K562 (cell line): Measurements from ENCODE around the gene HSPB6. TPM values are rescaled to one million over a fixed set of nuclear protein-coding genes. Genes with fewer than 3 reads are reported as not detected.

ENCODE experiments used
- ADNP ChIP-seq: fragments of 200-800 bp; sonication (Bioruptor generic); IDR thresholded peaks from 2 replicates; pipeline ENCODE4 v1.6.1; 2016; ENCODE audit warnings: missing genetic modification characterization, missing compliant biosample characterization
- BDP1 ChIP-seq: IDR thresholded peaks from 3 replicates; pipeline ENCODE4 v1.6.1; 2011; ENCODE audit not compliant: insufficient read length, insufficient read depth
- CHCHD3 ChIP-seq: fragments of 250-450 bp; sonication (Bioruptor Pico); IDR thresholded peaks from 2 replicates; pipeline ENCODE4 v2.1.2; 2022; ENCODE audit warnings: mild to moderate bottlenecking
- CHD2 ChIP-seq: IDR thresholded peaks from 2 replicates; pipeline ENCODE4 v1.6.1; 2011; ENCODE audit warnings: low read depth, low read length
- EGR1 ChIP-seq: fragments of 450-650 bp; conservative IDR thresholded peaks from 2 replicates; pipeline ENCODE4 v1.6.1; 2017; ENCODE audit warnings: mild to moderate bottlenecking
- ETV1 ChIP-seq: fragments of 450-650 bp; conservative IDR thresholded peaks from 2 replicates; pipeline ENCODE4 v1.6.1; 2016; ENCODE audit warnings: missing genetic modification characterization, control low read depth, low read depth, missing compliant biosample characterization
- FOXP1 ChIP-seq: sonication (generic); formaldehyde crosslinking; IDR thresholded peaks from 2 replicates; pipeline ENCODE4 v1.8.0; 2022; ENCODE audit warnings: mild to moderate bottlenecking, missing genetic modification reagents
- GTF2F1 ChIP-seq: IDR thresholded peaks from 2 replicates; pipeline ENCODE4 v1.6.1; 2011; ENCODE audit warnings: low read depth, low read length, improper control_type of control experiment
- HCFC1 ChIP-seq: IDR thresholded peaks from 2 replicates; pipeline ENCODE4 v1.6.1; 2012; ENCODE audit warnings: low read depth, low read length, improper control_type of control experiment
- HDAC6 ChIP-seq: IDR thresholded peaks from 2 replicates; pipeline ENCODE4 v1.6.1; 2012; ENCODE audit warnings: low read depth, mild to moderate bottlenecking, control low read depth, inconsistent platforms, low read length, moderate library complexity
- KLF1 ChIP-seq: fragments of 450-650 bp; IDR thresholded peaks from 2 replicates; pipeline ENCODE4 v1.6.1; 2016; ENCODE audit warnings: missing genetic modification characterization, missing compliant biosample characterization
- MTA2 ChIP-seq: fragments of 450-650 bp; IDR thresholded peaks from 2 replicates; pipeline ENCODE4 v1.6.1; 2016; ENCODE audit warnings: low read depth
- RBM25 ChIP-seq: fragments of 200-400 bp; formaldehyde crosslinking; IDR thresholded peaks from 2 replicates; pipeline ENCODE4 v1.6.1; 2018; ENCODE audit warnings: low read length, low read depth, moderate library complexity; ENCODE audit not compliant: severe bottlenecking
- RFX5 ChIP-seq: IDR thresholded peaks from 2 replicates; pipeline ENCODE4 v1.6.1; 2011; ENCODE audit warnings: low read depth, mild to moderate bottlenecking, improper control_type of control experiment, low read length
- SMAD1 ChIP-seq: fragments of 150-350 bp; IDR thresholded peaks from 2 replicates; pipeline ENCODE4 v1.6.1; 2014; ENCODE audit warnings: low read length, low read depth; ENCODE audit not compliant: partially characterized antibody
- SP2 ChIP-seq: IDR thresholded peaks from 2 replicates; pipeline ENCODE4 v1.6.1; 2011; ENCODE audit warnings: mild to moderate bottlenecking, low read depth, low read length, moderate library complexity; ENCODE audit not compliant: poor library complexity, severe bottlenecking; ENCODE audit errors: extremely low read depth
- SRF ChIP-seq, 2 experiments: fragments of 250-450, 450-650 bp in 1 of 2; sonication (Bioruptor Pico) in 1 of 2; sonication (generic) in 1 of 2; formaldehyde crosslinking; IDR thresholded peaks; 2 replicates each; pipeline versions ENCODE4 v1.5.0 to v1.5.1; 2020 to 2022; ENCODE audit warnings: mild to moderate bottlenecking in 1 of 2, missing genetic modification reagents in 1 of 2
- ZKSCAN3 ChIP-seq: fragments of 250-450 bp; sonication (Bioruptor Pico); IDR thresholded peaks from 2 replicates; pipeline ENCODE4 v1.4.0; 2020
- ZNF146 ChIP-seq: IDR thresholded peaks from one replicate; pipeline ENCODE4 v1.6.1; 2018; ENCODE audit warnings: missing compliant biosample characterization; ENCODE audit not compliant: unreplicated experiment
- polyA plus RNA-seq, 8 experiments: library from polyadenylated mRNA; depleted of rRNA in 4 of 8; stranded (reverse) in 5 of 8; unstranded in 3 of 8; fragments of >200 nt; fragmentation: Nextera tagmentation in 2 of 8; fragmentation: Illumina TruSeq in 1 of 8; extraction: Ambion mirVana in 2 of 8; extraction: Trizol in 1 of 8; gene quantifications; 2 replicates each; pipeline versions ENCODE4 v1.2.1 to v1.2.3, GENCODE V29; 2011 to 2014; ENCODE audit warnings: inconsistent platforms in 1 of 8, missing spikeins in 1 of 8
- total RNA-seq, 7 experiments: library from RNA; depleted of rRNA in 6 of 7; stranded (reverse); fragments of >200 nt in 6 of 7; fragmentation: Illumina TruSeq in 2 of 7; extraction: Trizol in 2 of 7; gene quantifications; 2 replicates each; pipeline versions ENCODE4 v1.2.1 to v1.2.3, GENCODE V29; 2011 to 2021; ENCODE audit warnings: low replicate concordance in 1 of 7
- TF ChIP-seq, protein P1 (sequence below): IDR thresholded peaks from 3 replicates; pipeline ENCODE4 v1.6.1; 2011; ENCODE audit warnings: borderline replicate concordance, mild to moderate bottlenecking, moderate library complexity; ENCODE audit not compliant: insufficient read length; ENCODE audit errors: extremely low read depth
- TF ChIP-seq, protein P2 (sequence below): fragments of 450-650 bp; IDR thresholded peaks from 2 replicates; pipeline ENCODE4 v1.6.1; 2014; ENCODE audit warnings: low read depth, mild to moderate bottlenecking, moderate library complexity, borderline replicate concordance
- TF ChIP-seq, protein P3 (sequence below), 2 experiments: IDR thresholded peaks in 1 of 2; conservative IDR thresholded peaks in 1 of 2; 2 replicates each; pipeline ENCODE4 v1.6.1; 2016; ENCODE audit warnings: low read depth in 2 of 2, mild to moderate bottlenecking in 1 of 2, missing compliant biosample characterization in 1 of 2, missing genetic modification characterization in 1 of 2, moderate library complexity in 1 of 2

Gene HSPB6
- total and polyA plus RNA-seq, 9 of the 15 experiments (the other 6 are each of a cell fraction or from before 2014, with no cell fraction given): 0.55 TPM; not detected in 8

DNA sequence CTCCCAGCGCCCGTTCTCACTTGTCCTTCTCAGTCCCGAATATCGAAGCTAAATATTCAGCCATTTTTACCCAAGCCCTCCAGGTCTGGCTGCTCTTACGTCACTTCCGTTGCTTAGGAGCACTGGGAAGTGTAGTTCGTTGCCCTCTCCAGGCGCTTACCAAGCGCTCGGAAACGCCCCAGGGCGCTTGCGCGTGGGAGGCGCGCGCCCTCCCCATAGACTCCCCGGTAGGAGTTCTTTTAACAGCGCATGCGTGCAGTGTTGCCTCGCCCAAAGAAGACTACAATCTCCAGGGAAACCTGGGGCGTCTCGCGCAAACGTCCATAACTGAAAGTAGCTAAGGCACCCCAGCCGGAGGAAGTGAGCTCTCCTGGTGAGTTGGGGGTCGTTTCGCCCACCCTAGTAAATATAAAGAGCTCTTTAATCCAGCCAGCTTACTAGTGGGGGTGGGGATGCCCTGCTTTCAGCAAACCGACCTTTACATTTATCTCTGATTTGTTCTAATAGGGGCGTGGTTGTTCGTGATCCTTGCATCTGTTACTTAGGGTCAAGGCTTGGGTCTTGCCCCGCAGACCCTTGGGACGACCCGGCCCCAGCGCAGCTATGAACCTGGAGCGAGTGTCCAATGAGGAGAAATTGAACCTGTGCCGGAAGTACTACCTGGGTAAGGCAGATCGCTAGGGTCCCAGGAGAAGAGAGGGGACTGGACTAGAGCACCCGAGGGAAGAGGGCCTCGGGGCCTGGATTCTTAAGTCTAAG, 11.3 kb downstream of the HSPB6 start, which contains the start of the genes PSENEN and U2AF1L4 (continued):
- TF ChIP-seq, protein P1, sequence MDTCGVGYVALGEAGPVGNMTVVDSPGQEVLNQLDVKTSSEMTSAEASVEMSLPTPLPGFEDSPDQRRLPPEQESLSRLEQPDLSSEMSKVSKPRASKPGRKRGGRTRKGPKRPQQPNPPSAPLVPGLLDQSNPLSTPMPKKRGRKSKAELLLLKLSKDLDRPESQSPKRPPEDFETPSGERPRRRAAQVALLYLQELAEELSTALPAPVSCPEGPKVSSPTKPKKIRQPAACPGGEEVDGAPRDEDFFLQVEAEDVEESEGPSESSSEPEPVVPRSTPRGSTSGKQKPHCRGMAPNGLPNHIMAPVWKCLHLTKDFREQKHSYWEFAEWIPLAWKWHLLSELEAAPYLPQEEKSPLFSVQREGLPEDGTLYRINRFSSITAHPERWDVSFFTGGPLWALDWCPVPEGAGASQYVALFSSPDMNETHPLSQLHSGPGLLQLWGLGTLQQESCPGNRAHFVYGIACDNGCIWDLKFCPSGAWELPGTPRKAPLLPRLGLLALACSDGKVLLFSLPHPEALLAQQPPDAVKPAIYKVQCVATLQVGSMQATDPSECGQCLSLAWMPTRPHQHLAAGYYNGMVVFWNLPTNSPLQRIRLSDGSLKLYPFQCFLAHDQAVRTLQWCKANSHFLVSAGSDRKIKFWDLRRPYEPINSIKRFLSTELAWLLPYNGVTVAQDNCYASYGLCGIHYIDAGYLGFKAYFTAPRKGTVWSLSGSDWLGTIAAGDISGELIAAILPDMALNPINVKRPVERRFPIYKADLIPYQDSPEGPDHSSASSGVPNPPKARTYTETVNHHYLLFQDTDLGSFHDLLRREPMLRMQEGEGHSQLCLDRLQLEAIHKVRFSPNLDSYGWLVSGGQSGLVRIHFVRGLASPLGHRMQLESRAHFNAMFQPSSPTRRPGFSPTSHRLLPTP: no peak
- no peak for TF ChIP-seq RFX5
- TF ChIP-seq KLF1 (tag): no peak
- 0 out of 2 replicates have a peak, but pooled peaks have one; percentile 18 for TF ChIP-seq FOXP1 (CRISPR knock-in tag)
- peak; percentile 92 for TF ChIP-seq HCFC1
- TF ChIP-seq SMAD1: no peak
- peak; percentile 28; the same call in 1 of the 2 replicates for TF ChIP-seq CHD2
- TF ChIP-seq MTA2: no peak
- TF ChIP-seq BDP1: no peak
- TF ChIP-seq, protein P2, sequence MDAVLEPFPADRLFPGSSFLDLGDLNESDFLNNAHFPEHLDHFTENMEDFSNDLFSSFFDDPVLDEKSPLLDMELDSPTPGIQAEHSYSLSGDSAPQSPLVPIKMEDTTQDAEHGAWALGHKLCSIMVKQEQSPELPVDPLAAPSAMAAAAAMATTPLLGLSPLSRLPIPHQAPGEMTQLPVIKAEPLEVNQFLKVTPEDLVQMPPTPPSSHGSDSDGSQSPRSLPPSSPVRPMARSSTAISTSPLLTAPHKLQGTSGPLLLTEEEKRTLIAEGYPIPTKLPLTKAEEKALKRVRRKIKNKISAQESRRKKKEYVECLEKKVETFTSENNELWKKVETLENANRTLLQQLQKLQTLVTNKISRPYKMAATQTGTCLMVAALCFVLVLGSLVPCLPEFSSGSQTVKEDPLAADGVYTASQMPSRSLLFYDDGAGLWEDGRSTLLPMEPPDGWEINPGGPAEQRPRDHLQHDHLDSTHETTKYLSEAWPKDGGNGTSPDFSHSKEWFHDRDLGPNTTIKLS: peak; percentile 62; the same call in 1 of the 2 replicates
- TF ChIP-seq HDAC6: no peak
- no peak for TF ChIP-seq ADNP (tag)
- no peak for TF ChIP-seq ZKSCAN3
- TF ChIP-seq ZNF146 (CRISPR knock-in tag): no peak
- peak; percentile 83 for TF ChIP-seq EGR1
- TF ChIP-seq CHCHD3 (CRISPR knock-in tag): no peak
- TF ChIP-seq SP2: no peak
- peak; percentile 75 for TF ChIP-seq ETV1 (tag)
- no peak for TF ChIP-seq GTF2F1
- no peak for TF ChIP-seq SRF (CRISPR knock-in tag; IDR thresholded peaks at IDR 0.05)
- TF ChIP-seq, protein P3, sequence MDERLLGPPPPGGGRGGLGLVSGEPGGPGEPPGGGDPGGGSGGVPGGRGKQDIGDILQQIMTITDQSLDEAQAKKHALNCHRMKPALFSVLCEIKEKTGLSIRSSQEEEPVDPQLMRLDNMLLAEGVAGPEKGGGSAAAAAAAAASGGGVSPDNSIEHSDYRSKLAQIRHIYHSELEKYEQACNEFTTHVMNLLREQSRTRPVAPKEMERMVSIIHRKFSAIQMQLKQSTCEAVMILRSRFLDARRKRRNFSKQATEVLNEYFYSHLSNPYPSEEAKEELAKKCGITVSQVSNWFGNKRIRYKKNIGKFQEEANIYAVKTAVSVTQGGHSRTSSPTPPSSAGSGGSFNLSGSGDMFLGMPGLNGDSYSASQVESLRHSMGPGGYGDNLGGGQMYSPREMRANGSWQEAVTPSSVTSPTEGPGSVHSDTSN (CRISPR knock-in tag; IDR thresholded peaks at IDR 0.05; ENCODE audit: low read depth): no peak
- TF ChIP-seq, protein P3 (tag; conservative IDR thresholded peaks at IDR 0.05; ENCODE audit: low read depth): no peak
- TF ChIP-seq RBM25: no peak
